ENCODE results near the gene KNSTRN. TPM values are rescaled to one million over a fixed set of nuclear protein-coding genes. Genes with fewer than 3 reads are reported as not detected.

The KNSTRN gene
- total and polyA plus RNA-seq, 2 of the 4 experiments (the other 2 are of a cell fraction) = 33.1 to 73.5 TPM

DNA sequence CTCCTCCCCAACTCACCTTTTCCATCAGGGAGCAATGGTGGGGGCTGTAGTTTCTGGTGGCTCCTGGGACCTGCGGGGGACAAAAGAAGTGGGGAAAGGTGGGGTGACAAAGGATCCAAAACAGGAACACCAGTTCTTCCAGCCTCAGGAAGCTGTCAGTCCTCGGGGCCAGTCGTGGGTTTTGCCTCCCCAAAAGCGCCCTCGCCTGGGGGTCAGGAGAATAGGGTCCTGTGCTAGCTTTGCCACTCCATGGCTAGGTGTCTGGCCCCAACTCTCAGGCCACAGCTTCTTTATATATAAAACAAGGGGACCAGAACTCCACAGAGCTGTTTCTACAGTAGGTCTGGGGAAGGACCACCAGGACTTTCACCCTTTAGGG is 45.8 kb upstream of the KNSTRN start:
- peak overlapping the region in 1 of 2 experiments; percentile 39; a peak in 1 of 4 replicates for H4K8ac ChIP-seq (ENCODE audit: low read depth in 2 of 2, low read length in 2 of 2)
- H3K79me1 ChIP-seq (ENCODE audit: low read depth in 1 of 2, low read length in 2 of 2) = peaks cover 27 to 74% of the 10 kb centered on the region in 2 experiments; a peak in 3 of 4 replicates
- H3K14ac ChIP-seq (replicated peaks; ENCODE audit: low read depth, low read length) = no peak overlapping the region; the same call in 1 of the 2 replicates
- H3K4me3 ChIP-seq (ENCODE audit: insufficient read depth, low read depth, low read length) = no peak overlapping the region
- DNase-seq = no peak
- H3K36me3 ChIP-seq (ENCODE audit: control insufficient read depth, insufficient read depth, low read length) = peaks cover 19% of the 10 kb centered on the region
- H3K27me3 ChIP-seq (ENCODE audit: control insufficient read depth, insufficient read depth, low read length) = no peaks in the 10 kb centered on the region
- intact Hi-C loops (cut with micrococcal nuclease) = no loop called here
- H2BK5ac ChIP-seq (ENCODE audit: low read depth, low read length, poor library complexity, severe bottlenecking) = no peak overlapping the region
- 80% methylated on average over 1 of the region's 5 CpGs; no CpG with 5 or more reads in 1 of the 2 experiments for WGBS, 2 experiments (ENCODE audit: extremely low coverage in 2 of 2, insufficient read length in 1 of 2)
- peak overlapping the region; percentile 20 for H2AK9ac ChIP-seq (replicated peaks; ENCODE audit: low read depth, low read length, poor library complexity)
- CTCF ChIA-PET = interaction anchor here (0.8 to 2.6 kb wide), 2 partner anchors 15 to 58 kb away, joined by 3 to 18 read pairs; partner anchors contain the start of gene INAFM2
- H3K56ac ChIP-seq (ENCODE audit: extremely low read depth, insufficient read depth, low read length) = no peak overlapping the region
- no peak overlapping the region for H3K9ac ChIP-seq (ENCODE audit: low read depth, low read length)
- no peak overlapping the region for H3K27ac ChIP-seq (ENCODE audit: insufficient read depth, low read length)
- H2AK5ac ChIP-seq (ENCODE audit: low read depth, low read length) = no peak overlapping the region
- H4K5ac ChIP-seq (ENCODE audit: low read depth, low read length) = no peak overlapping the region
- H3K18ac ChIP-seq (ENCODE audit: low read depth, low read length) = no peak overlapping the region
- no TSS peak for BruUV-seq (replicated peaks)
- no peak overlapping the region for H2BK20ac ChIP-seq (ENCODE audit: low read depth, low read length)
- peak overlapping the region; percentile 75 for H4K91ac ChIP-seq (ENCODE audit: insufficient read depth, low read depth, low read length)
- no peak overlapping the region for H2BK120ac ChIP-seq (ENCODE audit: low read depth, low read length)
- H4K20me1 ChIP-seq (ENCODE audit: insufficient read depth, low read length) = peaks cover 3% of the 10 kb centered on the region; the same call in 1 of the 2 replicates
- no peak for ATAC-seq (ENCODE audit: low read depth)
- peaks cover 27% of the 10 kb centered on the region for H3K9me1 ChIP-seq (ENCODE audit: insufficient read depth, low read length)
- H2AFZ ChIP-seq (replicated peaks; ENCODE audit: low read length, poor library complexity) = no peak overlapping the region
- no peak overlapping the region for H3K4me2 ChIP-seq (ENCODE audit: low read depth, low read length)
- no peak overlapping the region for H2BK15ac ChIP-seq (ENCODE audit: low read depth, low read length)
- dilution Hi-C loops (cut with HindIII; ENCODE audit: low sequenced_read_pairs, unreplicated experiment) = no loop called here
- TF ChIP-seq MAZ (IDR thresholded peaks at IDR 0.05; ENCODE audit: borderline replicate concordance, low read depth, low read length) (no peak), POLR2A (IDR thresholded peaks at IDR 0.05; ENCODE audit: low read depth, low read length) (no peak), CHD1 (IDR thresholded peaks at IDR 0.05; ENCODE audit: low read depth, low read length) (no peak), MXI1 (IDR thresholded peaks at IDR 0.05; ENCODE audit: borderline replicate concordance, low read depth, low read length) (no peak), RCOR1 (IDR thresholded peaks at IDR 0.05; ENCODE audit: insufficient replicate concordance, low read length) (no peak), MAFK (IDR thresholded peaks at IDR 0.05; ENCODE audit: low read depth, low read length) (no peak), SMC3 (IDR thresholded peaks at IDR 0.05; ENCODE audit: low read depth, low read length) (no peak)
- TF ChIP-seq, protein P1, sequence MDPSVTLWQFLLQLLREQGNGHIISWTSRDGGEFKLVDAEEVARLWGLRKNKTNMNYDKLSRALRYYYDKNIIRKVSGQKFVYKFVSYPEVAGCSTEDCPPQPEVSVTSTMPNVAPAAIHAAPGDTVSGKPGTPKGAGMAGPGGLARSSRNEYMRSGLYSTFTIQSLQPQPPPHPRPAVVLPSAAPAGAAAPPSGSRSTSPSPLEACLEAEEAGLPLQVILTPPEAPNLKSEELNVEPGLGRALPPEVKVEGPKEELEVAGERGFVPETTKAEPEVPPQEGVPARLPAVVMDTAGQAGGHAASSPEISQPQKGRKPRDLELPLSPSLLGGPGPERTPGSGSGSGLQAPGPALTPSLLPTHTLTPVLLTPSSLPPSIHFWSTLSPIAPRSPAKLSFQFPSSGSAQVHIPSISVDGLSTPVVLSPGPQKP (IDR thresholded peaks at IDR 0.05; ENCODE audit: borderline replicate concordance, low read depth, low read length) = no peak
- peak overlapping the region; percentile 100; the same call in 1 of the 2 replicates for H3K4ac ChIP-seq (ENCODE audit: low read depth, low read length)
- peaks cover 32% of the 10 kb centered on the region for H3K4me1 ChIP-seq (ENCODE audit: control insufficient read depth, insufficient read depth, low read length)
- no peak overlapping the region for H3K23ac ChIP-seq (ENCODE audit: low read depth, low read length)
- POLR2A ChIA-PET (ENCODE audit: unreplicated experiment) = interaction anchor here (1.3 kb wide), 1 partner anchor 10 kb away, joined by 3 read pairs; no protein-coding TSS in a partner anchor
- in situ Hi-C loops (cut with MboI; ENCODE audit: low sequenced_read_pairs) = no loop called here
- no peaks in the 10 kb centered on the region for H3K9me3 ChIP-seq (ENCODE audit: control insufficient read depth, insufficient read depth, low read length)
